Keratinocyte (primary cell): ENCODE measurements around the gene PCDHA3.

Experiments
- EZH2 ChIP-seq: IDR thresholded peaks from one replicate; pipeline ENCODE4 v1.6.1; 2012; ENCODE audit warnings: inconsistent platforms, mild to moderate bottlenecking, low read length, moderate library complexity
- TF ChIP-seq, protein P1 (sequence below), 3 experiments: IDR thresholded peaks in 1 of 3; conservative IDR thresholded peaks in 1 of 3; optimal IDR thresholded peaks in 1 of 3; 2 replicates in 2 of 3; 3 replicates in 1 of 3; pipeline versions ENCODE3 to v1.5.1; 2011; ENCODE audit warnings: low read length in 3 of 3, mild to moderate bottlenecking in 3 of 3, moderate library complexity in 2 of 3, control low read depth in 1 of 3, inconsistent platforms in 1 of 3; ENCODE audit not compliant: insufficient read depth in 2 of 3; ENCODE audit errors: extremely low read depth in 1 of 3

DNA sequence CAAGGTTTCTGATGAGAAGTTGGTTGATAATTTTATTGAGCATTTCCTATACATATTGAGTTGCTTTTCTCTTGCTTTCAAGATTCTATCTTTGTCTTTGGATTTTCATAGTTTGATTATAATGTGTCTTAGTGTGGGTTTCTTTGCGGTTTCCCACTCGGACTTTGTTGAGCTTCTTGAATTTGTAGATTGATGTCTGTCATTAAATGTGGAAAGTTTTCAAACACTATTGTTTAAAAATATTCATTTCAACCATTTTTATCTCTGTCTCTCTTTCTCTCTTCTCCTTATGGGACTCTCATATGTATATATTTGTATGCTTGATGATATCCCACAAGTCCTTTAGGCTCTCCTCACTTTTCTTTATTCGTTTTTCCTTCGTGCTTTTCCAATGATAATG is 33.4 kb upstream of the PCDHA3 start:
- TF ChIP-seq, protein P1, sequence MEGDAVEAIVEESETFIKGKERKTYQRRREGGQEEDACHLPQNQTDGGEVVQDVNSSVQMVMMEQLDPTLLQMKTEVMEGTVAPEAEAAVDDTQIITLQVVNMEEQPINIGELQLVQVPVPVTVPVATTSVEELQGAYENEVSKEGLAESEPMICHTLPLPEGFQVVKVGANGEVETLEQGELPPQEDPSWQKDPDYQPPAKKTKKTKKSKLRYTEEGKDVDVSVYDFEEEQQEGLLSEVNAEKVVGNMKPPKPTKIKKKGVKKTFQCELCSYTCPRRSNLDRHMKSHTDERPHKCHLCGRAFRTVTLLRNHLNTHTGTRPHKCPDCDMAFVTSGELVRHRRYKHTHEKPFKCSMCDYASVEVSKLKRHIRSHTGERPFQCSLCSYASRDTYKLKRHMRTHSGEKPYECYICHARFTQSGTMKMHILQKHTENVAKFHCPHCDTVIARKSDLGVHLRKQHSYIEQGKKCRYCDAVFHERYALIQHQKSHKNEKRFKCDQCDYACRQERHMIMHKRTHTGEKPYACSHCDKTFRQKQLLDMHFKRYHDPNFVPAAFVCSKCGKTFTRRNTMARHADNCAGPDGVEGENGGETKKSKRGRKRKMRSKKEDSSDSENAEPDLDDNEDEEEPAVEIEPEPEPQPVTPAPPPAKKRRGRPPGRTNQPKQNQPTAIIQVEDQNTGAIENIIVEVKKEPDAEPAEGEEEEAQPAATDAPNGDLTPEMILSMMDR (optimal IDR thresholded peaks at IDR 0.05 in 1 of 3, IDR thresholded peaks at IDR 0.05 in 1 of 3, conservative IDR thresholded peaks at IDR 0.05 in 1 of 3; ENCODE audit: extremely low read depth in 1 of 3, insufficient read depth in 2 of 3, low read length in 3 of 3), result no peak
- no peak for TF ChIP-seq EZH2
